ENCODE measurements around the gene MMD.

MMD gene

DNA sequence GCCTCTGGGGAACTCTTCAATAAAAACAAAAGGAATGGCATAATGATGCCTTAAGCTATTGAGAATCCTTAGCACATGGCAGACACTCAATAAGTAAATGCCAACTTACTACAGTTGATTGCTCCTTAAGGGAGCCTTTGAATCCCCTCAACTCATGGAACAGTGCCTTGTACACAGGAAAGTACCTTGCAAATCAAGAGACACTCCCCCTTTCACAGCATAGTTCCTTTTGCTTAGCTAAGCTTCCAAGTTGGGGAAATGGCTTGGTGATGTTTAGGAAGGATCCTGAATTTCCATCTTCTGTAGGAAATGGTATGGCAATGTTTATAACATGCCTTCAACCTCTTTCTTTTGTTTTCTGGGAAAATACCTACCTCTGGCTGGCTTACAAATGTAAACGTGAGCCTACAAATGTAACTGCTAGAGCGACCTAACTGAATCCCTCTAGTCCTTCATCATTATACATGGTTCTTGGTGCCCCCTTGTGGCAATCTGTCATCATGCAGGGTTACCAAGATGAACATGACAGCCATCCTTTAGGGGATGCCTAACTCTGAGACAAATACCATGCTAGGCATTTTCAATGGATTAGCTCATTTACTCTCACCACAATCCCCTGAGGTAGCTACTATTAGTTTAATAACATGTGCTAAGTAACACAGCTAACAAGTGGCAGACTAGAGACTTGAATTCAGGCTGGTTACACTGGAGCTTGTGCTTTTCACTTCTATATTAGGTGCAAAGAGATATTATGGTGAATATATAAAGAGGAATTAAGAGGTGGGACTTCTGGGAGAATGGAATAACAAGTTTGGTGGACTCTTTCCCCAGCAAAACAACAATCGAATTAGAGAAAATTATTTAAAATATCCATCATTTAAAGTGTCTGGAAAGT, 65.0 kb downstream of the MMD start:
- TF ChIP-seq POLR2AphosphoS5 (IDR thresholded peaks at IDR 0.05; ENCODE audit: low read depth, low read length) (no peak), SPI1 (IDR thresholded peaks at IDR 0.05; ENCODE audit: low read depth, low read length) (no peak)
- DNase-seq (ENCODE audit: insufficient read length, low spot score) (peak; percentile 29), FAIRE-seq (peak; percentile 91)

DNA sequence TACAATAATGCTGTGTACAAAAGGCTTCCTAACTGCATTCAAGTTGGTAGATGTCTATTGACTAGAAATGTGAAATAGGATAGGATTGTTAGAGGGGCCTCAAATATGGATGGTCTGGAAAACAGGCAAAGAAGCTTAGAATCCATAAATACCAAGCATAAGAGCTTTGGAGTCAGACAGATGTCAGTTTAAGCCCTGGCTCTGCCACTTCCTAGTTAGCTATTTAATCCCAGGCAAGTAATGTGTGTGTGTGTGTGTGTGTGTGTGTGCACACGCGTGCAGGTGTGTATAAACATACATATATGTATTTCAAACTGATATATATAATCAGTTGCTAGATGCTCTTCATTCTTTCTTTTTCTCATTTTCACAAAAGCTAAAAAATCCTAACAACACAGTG, 66.7 kb downstream of the MMD start:
- no peak for DNase-seq (ENCODE audit: insufficient read length, low spot score)
- TF ChIP-seq POU2F2 (IDR thresholded peaks at IDR 0.05; ENCODE audit: low read depth, low read length) (no peak), PAX5 (IDR thresholded peaks at IDR 0.05; ENCODE audit: insufficient read depth, low read length, severe bottlenecking) (no peak), SPI1 (IDR thresholded peaks at IDR 0.05; ENCODE audit: low read depth, low read length) (no peak), POLR2A (IDR thresholded peaks at IDR 0.05; ENCODE audit: low read depth, low read length) (no peak), TAF1 (IDR thresholded peaks at IDR 0.05; ENCODE audit: low read depth, low read length) (no peak), POLR2AphosphoS5 (IDR thresholded peaks at IDR 0.05; ENCODE audit: low read depth, low read length) (no peak)
- no peak for FAIRE-seq

DNA sequence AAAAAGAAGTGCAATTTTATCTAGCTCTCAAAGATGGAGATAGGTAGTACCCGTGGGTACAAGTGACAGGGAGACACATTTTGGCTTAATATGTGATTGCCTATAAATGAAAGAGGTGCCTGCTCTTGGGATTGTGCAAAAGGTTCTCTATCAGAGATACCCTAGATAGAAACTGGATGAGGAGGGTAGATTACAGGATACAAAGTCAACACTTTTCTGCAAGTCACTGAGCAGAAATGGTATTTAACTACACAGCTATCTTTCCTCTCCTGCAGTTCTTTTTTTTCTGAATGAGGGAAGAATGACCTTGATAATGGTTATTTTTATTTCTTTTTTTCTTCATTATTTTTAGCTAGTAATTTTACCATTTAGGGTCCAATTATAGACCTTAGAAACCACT, 67.6 kb downstream of the MMD start:
- no peak for DNase-seq (ENCODE audit: insufficient read length, low spot score)
- no peak for FAIRE-seq
- TF ChIP-seq TAF1 (IDR thresholded peaks at IDR 0.05; ENCODE audit: low read depth, low read length) (no peak), POLR2AphosphoS5 (IDR thresholded peaks at IDR 0.05; ENCODE audit: low read depth, low read length) (no peak), POU2F2 (IDR thresholded peaks at IDR 0.05; ENCODE audit: low read depth, low read length) (no peak), SPI1 (IDR thresholded peaks at IDR 0.05; ENCODE audit: low read depth, low read length) (no peak), PAX5 (IDR thresholded peaks at IDR 0.05; ENCODE audit: insufficient read depth, low read length, severe bottlenecking) (no peak), POLR2A (IDR thresholded peaks at IDR 0.05; ENCODE audit: low read depth, low read length) (no peak)

DNA sequence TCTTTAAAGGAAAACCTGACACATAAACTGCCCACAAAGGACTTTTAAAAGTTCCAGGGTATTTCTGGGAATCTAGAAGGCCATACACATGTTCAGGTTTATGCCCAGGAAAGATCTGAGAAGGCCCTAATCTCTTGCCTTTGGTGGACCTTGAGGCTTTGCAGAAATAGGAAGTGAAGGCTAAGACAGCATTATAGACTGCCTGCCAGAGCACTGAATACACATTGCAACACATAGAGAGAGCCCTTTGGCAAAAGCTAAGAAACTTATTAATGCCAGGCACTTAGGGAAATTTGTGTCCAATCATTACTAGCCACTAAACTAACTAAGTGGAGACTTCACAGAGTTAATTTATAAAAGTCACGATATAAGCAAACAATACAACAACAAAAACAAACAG, 70.4 kb downstream of the MMD start:
- no peak for FAIRE-seq
- TF ChIP-seq TAF1 (IDR thresholded peaks at IDR 0.05; ENCODE audit: low read depth, low read length) (no peak), POLR2A (IDR thresholded peaks at IDR 0.05; ENCODE audit: low read depth, low read length) (no peak), POLR2AphosphoS5 (IDR thresholded peaks at IDR 0.05; ENCODE audit: low read depth, low read length) (no peak), SPI1 (IDR thresholded peaks at IDR 0.05; ENCODE audit: low read depth, low read length) (no peak), PAX5 (IDR thresholded peaks at IDR 0.05; ENCODE audit: insufficient read depth, low read length, severe bottlenecking) (no peak), POU2F2 (IDR thresholded peaks at IDR 0.05; ENCODE audit: low read depth, low read length) (no peak)
- DNase-seq (ENCODE audit: insufficient read length, low spot score) = no peak

GRCh38 chr17:55350825-55351205, 70.8 kb downstream of the MMD start:
- FAIRE-seq (no peak), DNase-seq (ENCODE audit: insufficient read length, low spot score) (no peak)
- TF ChIP-seq PAX5 (IDR thresholded peaks at IDR 0.05; ENCODE audit: insufficient read depth, low read length, severe bottlenecking) (no peak), POU2F2 (IDR thresholded peaks at IDR 0.05; ENCODE audit: low read depth, low read length) (no peak), POLR2A (IDR thresholded peaks at IDR 0.05; ENCODE audit: low read depth, low read length) (no peak), POLR2AphosphoS5 (IDR thresholded peaks at IDR 0.05; ENCODE audit: low read depth, low read length) (no peak), SPI1 (IDR thresholded peaks at IDR 0.05; ENCODE audit: low read depth, low read length) (no peak), TAF1 (IDR thresholded peaks at IDR 0.05; ENCODE audit: low read depth, low read length) (no peak)

DNA sequence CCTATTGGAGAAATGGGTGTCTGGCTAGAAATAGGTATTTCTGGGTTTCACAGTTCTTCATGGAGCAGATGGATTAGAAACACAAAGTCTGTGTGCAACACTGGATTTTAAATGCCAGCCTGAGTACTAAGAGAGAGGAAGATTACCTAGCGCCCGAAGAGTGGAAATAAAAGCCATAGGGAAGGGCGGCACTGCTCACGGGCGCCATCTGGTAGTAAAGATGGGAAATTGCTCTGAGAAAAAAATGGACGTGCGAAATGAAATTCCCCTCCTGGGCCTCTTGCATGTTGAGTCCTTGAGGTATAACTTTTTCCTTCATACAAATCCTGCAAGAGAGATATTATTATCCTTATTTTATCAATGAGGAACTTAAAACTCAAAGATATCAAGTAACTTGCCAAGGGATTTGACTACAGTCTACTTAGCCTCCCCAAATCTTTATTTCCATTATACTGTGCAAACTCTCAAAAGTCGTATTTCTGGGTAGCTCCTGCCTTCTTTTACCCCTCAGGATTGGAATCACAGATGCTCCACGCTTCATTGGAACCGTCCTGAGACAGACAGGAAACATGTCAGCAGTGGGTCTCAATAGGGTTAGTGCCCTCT, 72.8 kb downstream of the MMD start:
- FAIRE-seq (no peak), DNase-seq (ENCODE audit: insufficient read length, low spot score) (no peak)
- TF ChIP-seq POLR2A (IDR thresholded peaks at IDR 0.05; ENCODE audit: low read depth, low read length) (no peak), POLR2AphosphoS5 (IDR thresholded peaks at IDR 0.05; ENCODE audit: low read depth, low read length) (no peak), PAX5 (IDR thresholded peaks at IDR 0.05; ENCODE audit: insufficient read depth, low read length, severe bottlenecking) (no peak), TAF1 (IDR thresholded peaks at IDR 0.05; ENCODE audit: low read depth, low read length) (no peak), SPI1 (IDR thresholded peaks at IDR 0.05; ENCODE audit: low read depth, low read length) (no peak), POU2F2 (IDR thresholded peaks at IDR 0.05; ENCODE audit: low read depth, low read length) (no peak)

- TF ChIP-seq POLR2A (IDR thresholded peaks at IDR 0.05; ENCODE audit: low read depth, low read length) (no peak), POLR2AphosphoS5 (IDR thresholded peaks at IDR 0.05; ENCODE audit: low read depth, low read length) (no peak), PAX5 (IDR thresholded peaks at IDR 0.05; ENCODE audit: insufficient read depth, low read length, severe bottlenecking) (no peak), TAF1 (IDR thresholded peaks at IDR 0.05; ENCODE audit: low read depth, low read length) (no peak), SPI1 (IDR thresholded peaks at IDR 0.05; ENCODE audit: low read depth, low read length) (no peak), POU2F2 (IDR thresholded peaks at IDR 0.05; ENCODE audit: low read depth, low read length) (no peak)
- no peak for DNase-seq (ENCODE audit: insufficient read length, low spot score)
- no peak for FAIRE-seq
Measured at GRCh38 chr17:55347341-55347740, 74.3 kb downstream of the MMD start.

DNA sequence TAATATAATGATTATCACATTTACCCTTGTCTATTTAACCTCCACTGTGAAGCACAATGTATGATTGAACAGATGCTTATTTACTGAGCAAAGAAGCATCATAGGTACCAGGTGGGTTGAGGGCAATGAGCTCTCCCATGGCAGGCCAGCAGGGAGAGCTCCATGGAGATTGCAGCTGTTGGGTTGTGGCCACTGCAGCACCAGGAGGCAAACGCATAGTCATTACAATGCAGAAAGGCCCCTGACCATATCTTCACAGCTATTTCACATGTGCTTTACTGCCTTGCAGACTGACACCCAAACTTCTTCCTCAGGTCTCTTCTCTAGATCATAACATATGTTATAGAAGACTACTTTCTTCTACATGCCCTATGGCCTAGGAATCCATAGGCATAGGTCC, 75.0 kb downstream of the MMD start:
- TF ChIP-seq POLR2A (IDR thresholded peaks at IDR 0.05; ENCODE audit: low read depth, low read length) (no peak), POLR2AphosphoS5 (IDR thresholded peaks at IDR 0.05; ENCODE audit: low read depth, low read length) (no peak), SPI1 (IDR thresholded peaks at IDR 0.05; ENCODE audit: low read depth, low read length) (no peak), PAX5 (IDR thresholded peaks at IDR 0.05; ENCODE audit: insufficient read depth, low read length, severe bottlenecking) (no peak), POU2F2 (IDR thresholded peaks at IDR 0.05; ENCODE audit: low read depth, low read length) (no peak), TAF1 (IDR thresholded peaks at IDR 0.05; ENCODE audit: low read depth, low read length) (no peak)
- DNase-seq (ENCODE audit: insufficient read length, low spot score) (no peak), FAIRE-seq (no peak)

DNA sequence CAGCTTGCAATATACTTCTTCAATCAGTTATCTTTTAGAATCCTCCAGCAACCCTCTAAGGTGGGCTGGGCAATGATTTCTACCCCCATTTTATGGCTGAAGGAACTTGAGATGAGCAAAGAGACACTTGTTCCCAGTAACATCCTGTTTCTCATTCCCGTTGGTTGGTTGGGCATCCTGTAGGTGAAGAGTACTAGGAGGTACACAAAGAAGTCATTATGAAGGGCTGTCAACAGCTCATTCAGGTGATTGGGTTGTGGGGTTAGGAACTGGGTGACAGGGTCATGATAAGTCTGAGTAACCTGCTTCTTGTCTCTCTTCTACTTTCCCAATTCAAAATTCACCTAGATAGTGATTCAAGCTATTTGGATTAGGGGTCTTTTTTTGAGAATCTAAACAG, 76.5 kb downstream of the MMD start:
- TF ChIP-seq POU2F2 (IDR thresholded peaks at IDR 0.05; ENCODE audit: low read depth, low read length) = no peak
- no peak for TF ChIP-seq TAF1 (IDR thresholded peaks at IDR 0.05; ENCODE audit: low read depth, low read length)
- no peak for TF ChIP-seq SPI1 (IDR thresholded peaks at IDR 0.05; ENCODE audit: low read depth, low read length)
- no peak for TF ChIP-seq POLR2A (IDR thresholded peaks at IDR 0.05; ENCODE audit: low read depth, low read length)
- no peak for TF ChIP-seq POLR2AphosphoS5 (IDR thresholded peaks at IDR 0.05; ENCODE audit: low read depth, low read length)
- TF ChIP-seq PAX5 (IDR thresholded peaks at IDR 0.05; ENCODE audit: insufficient read depth, low read length, severe bottlenecking) = no peak
- FAIRE-seq (no peak), DNase-seq (ENCODE audit: insufficient read length, low spot score) (no peak)
